Suppressor macrophage treated with lipopolysaccharide for 1 hour (primary cell): ENCODE results near the gene SLC35A5.

Experiments
- DNase-seq, 3 donors: peaks; one replicate each; pipeline ENCODE4 v3.0.0-alpha.2; 2020 to 2022

The SLC35A5 gene

GRCh38 chr3:112579232-112579631 is 17.4 kb downstream of the SLC35A5 start:
- DNase-seq, result peak; percentile 17 to 63 (median 53)

GRCh38 chr3:112579697-112580096 is 17.9 kb downstream of the SLC35A5 start:
- no peak for DNase-seq

DNA sequence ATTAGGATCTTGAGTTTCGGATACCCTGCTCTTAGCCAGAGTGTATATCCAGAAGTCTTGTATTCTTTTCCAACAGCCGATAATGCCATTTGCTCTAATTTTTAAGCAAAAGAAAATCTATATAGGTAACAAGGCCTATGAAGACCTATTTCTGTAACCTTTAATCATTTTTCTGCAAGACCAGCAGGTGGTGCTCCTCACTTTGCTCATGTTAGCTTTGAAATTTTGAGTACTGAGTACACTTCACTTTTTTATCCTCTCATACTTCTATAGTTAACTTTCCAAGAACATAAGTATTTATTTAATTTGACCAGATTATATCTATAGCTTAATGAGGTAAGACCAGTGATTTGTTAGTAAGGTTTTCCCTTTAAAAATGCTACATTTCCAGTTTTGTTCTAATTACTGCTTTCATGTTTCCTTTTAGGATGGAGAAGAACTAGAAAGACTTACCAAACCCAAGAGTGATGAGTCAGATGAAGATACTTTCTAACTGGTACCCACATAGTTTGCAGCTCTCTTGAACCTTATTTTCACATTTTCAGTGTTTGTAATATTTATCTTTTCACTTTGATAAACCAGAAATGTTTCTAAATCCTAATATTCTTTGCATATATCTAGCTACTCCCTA is 20.5 kb downstream of the SLC35A5 start:
- DNase-seq, result peak; percentile 47 to 57 (median 55)

GRCh38 chr3:112583105-112583504 is 21.3 kb downstream of the SLC35A5 start:
- DNase-seq, result no peak

GRCh38 chr3:112585782-112586181 is 23.9 kb downstream of the SLC35A5 start:
- DNase-seq, result no peak

GRCh38 chr3:112587336-112587735 is 25.5 kb downstream of the SLC35A5 start:
- DNase-seq, result no peak

DNA sequence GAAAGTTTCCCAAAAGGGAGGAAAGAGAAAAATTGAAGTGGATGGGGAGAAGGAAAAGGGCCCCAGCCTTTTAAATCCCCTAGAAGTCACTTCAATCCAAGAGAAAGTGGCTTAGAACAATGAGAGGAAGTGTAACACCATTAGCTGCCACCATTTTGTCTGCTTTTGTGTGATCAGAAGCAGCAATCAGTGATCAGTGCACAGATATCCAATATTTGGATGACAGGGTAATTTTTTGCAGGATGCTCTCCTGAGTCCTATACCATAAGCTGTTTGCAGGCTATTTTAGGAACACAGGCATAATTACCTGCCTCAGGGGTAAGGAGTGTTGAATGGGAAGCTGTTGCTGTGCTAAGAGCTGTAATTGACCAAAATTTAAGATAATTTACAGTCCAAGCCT is 31.4 kb downstream of the SLC35A5 start:
- DNase-seq, result no peak

DNA sequence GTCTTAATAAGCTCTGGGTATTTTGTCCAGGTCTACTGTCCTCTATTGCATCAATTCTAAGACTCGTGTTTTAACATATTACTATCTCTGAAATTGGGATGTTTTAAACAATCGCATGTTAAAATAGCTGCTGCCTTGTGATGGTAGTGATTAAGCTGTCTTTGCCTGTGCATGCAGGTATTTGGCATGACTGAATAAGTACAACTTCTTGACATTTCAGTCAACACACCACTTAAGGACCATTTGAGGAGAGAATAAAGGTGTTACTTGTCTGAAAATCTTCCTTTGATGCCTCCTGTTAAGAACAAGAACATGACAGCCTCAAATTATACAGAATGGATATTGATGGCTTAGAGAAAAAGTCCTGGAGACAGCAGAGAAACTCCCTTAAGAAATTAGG is 33.0 kb downstream of the SLC35A5 start:
- no peak for DNase-seq

GRCh38 chr3:112597945-112598344 is 36.1 kb downstream of the SLC35A5 start:
- DNase-seq, result no peak

GRCh38 chr3:112598731-112599130 is 36.9 kb downstream of the SLC35A5 start:
- DNase-seq, result no peak

DNA sequence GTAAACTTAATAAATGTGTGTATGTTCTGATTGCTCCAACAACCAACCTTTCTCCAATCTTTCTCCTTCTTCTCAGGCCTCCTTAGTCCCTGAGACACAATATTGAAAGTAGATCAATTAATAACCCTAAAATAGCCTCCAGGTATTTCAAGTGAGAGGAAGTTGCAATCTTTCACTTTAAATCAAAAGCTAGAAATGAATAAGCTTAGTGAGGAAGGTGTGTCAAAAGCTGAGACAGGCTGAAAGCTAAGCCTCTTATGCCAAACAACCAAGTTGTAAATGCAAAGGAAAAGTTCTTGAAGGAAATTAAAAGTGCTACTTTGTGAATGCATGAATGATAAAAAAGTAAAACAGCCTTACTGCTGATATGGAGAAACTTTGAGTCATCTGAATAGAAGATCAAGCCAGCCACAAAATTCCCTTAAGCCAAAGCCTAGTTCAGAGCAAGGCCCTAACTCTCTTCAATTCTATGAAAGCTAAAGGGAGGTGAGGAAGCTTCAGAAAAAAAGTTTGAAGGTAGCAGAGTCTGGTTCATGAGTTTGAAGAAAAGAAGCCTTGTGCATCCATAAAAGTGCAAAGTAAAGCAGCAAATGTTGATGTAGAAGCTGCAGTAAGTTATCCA is 40.5 kb downstream of the SLC35A5 start:
- DNase-seq, result no peak

GRCh38 chr3:112604536-112604935 is 42.7 kb downstream of the SLC35A5 start:
- DNase-seq, result no peak

GRCh38 chr3:112605285-112605684 is 43.4 kb downstream of the SLC35A5 start:
- DNase-seq, result no peak

GRCh38 chr3:112606098-112606497 is 44.3 kb downstream of the SLC35A5 start:
- no peak for DNase-seq

- no peak for DNase-seq
Observed at GRCh38 chr3:112607863-112608262, 46.0 kb downstream of the SLC35A5 start.

DNA sequence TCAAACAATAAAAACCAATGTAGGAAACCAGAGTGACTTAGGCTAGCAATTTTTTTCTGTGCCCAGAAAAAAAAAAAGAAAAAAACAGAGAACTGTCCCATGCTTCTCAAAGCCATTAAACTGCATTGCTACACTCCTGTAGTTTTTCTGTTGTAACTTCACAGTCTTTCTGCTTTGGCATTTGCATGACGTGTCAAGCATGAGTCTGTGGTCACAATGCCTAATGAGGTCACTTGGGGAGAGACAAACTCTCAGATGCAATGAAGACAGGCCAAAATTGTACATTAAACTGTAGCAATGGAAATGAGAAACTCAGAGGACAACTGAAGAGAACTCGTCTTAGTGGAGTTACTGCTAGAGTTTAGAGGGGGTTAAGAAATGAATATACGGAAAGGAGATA is 48.3 kb downstream of the SLC35A5 start:
- DNase-seq, result peak; percentile 53 to 81 (median 65)

DNA sequence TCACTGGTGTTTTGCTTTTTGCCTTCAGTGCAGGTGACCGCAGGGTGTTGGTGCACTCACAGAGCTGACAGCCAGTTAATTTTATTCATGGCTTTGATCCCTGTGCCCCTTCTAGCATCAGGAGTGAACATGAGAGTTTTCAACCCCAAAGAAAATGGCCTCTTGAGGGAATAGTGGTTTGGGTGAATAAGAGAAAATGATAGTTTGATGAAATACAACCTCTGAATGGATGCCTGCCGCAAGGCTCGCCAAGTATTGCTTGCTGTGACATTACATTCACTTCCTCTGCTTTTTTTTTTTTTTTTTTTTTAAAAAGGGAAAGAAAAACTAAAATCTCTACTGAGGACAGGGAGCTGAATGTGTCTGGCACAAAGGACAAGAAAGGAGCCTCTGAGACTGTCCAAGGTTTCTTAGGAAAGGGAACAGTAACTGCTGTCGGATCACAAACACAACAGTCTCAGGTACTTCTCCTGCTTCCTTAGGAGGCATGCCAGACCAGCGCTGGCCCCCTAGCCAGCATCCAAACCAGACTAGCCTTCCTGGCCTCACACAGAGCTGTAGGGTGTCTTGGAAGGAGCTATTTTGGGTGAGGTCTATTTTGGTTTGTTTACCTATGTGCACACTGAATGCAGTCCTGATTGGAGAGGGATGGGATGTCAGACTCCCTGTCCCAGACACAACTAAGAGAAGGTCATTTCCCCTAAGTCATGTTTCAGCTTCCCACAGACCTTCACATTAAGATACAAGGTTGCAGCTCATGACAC is 50.1 kb downstream of the SLC35A5 start:
- DNase-seq, result peak; percentile 12 to 50 (median 39)

- DNase-seq, result no peak
Observed at GRCh38 chr3:112615989-112616731, 54.3 kb downstream of the SLC35A5 start.

GRCh38 chr3:112617285-112617684 is 55.4 kb downstream of the SLC35A5 start:
- no peak for DNase-seq

- DNase-seq, result peak; percentile 15 to 32 (median 27)
Observed at GRCh38 chr3:112619295-112619694, 57.5 kb downstream of the SLC35A5 start.

DNA sequence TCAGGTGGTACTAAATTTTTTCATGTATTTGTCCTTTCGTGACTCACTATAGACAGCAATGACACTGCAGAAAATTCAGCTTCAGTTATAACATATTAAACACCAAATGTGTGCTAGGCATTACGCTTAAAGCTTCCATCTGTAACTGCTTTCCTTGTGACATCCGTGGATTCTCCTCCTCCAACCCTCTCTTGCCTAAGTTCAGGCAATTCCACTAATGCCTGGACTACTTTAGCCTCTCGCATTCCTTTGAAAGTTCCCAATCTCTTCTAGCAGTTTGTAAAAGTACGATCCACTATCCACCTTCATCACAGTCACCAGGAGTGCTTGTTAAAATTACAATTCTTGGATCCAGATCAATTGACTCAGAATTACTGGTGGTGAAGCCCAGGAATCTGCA is 61.4 kb downstream of the SLC35A5 start:
- no peak for DNase-seq

DNA sequence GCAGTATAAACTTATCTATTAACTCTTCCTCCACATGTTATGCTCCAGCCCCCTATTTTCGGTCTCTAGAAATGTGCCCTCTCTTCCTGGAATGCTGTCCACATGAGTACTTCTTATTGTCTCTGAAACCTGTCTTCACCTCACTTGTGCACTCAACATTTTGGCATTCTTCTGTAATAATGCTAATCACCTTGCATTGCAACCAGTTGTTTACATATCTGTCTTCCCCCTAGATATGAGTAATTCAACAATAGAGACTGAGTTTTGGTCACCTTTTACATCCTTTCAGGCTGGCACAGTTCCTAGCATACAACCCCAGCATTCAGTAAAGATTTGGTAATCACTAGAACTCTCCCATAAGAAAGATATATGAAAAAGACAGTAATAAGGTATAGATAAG is 61.9 kb downstream of the SLC35A5 start:
- DNase-seq, result no peak

- DNase-seq, result no peak
Observed at GRCh38 chr3:112627419-112627818, 65.6 kb downstream of the SLC35A5 start.
